ENCODE results near the gene ZNF407.

ZNF407 gene

GRCh38 chr18:74679006-74679678, 81.5 kb downstream of the ZNF407 start:
- no peak for DNase-seq

- no peak for DNase-seq
Observed at GRCh38 chr18:74679679-74680076, 82.0 kb downstream of the ZNF407 start.

- DNase-seq = no peak
Observed at GRCh38 chr18:74682141-74682990, 84.7 kb downstream of the ZNF407 start.

- no peak for DNase-seq
Observed at GRCh38 chr18:74682991-74683297, 85.3 kb downstream of the ZNF407 start.

GRCh38 chr18:74683573-74683972, 85.9 kb downstream of the ZNF407 start:
- DNase-seq = no peak

- no peak for DNase-seq
Observed at GRCh38 chr18:74689251-74689650, 91.6 kb downstream of the ZNF407 start.

- no peak for DNase-seq
Observed at GRCh38 chr18:74692367-74693013, 94.8 kb downstream of the ZNF407 start.

- no peak for DNase-seq
Observed at GRCh38 chr18:74694436-74694835, 96.8 kb downstream of the ZNF407 start.

- DNase-seq = no peak
Observed at GRCh38 chr18:74695170-74695569, 97.5 kb downstream of the ZNF407 start.

- no peak for DNase-seq
Observed at GRCh38 chr18:74698881-74699280, 101.2 kb downstream of the ZNF407 start.

- no peak for DNase-seq
Observed at GRCh38 chr18:74699455-74699854, 101.8 kb downstream of the ZNF407 start.

- DNase-seq = no peak
Observed at GRCh38 chr18:74702950-74703349, 105.3 kb downstream of the ZNF407 start.

- DNase-seq = no peak
Observed at GRCh38 chr18:74708169-74708568, 110.5 kb downstream of the ZNF407 start.

- no peak for DNase-seq
Observed at GRCh38 chr18:74709452-74709851, 111.8 kb downstream of the ZNF407 start.

- no peak for DNase-seq
Observed at GRCh38 chr18:74714120-74714519, 116.5 kb downstream of the ZNF407 start.

GRCh38 chr18:74714791-74715190, 117.1 kb downstream of the ZNF407 start:
- no peak for DNase-seq

GRCh38 chr18:74715306-74715705, 117.6 kb downstream of the ZNF407 start:
- no peak for DNase-seq

GRCh38 chr18:74715865-74716712, 118.4 kb downstream of the ZNF407 start:
- no peak for DNase-seq

- DNase-seq = no peak
Observed at GRCh38 chr18:74718312-74718711, 120.6 kb downstream of the ZNF407 start.

GRCh38 chr18:74722237-74722636, 124.6 kb downstream of the ZNF407 start:
- DNase-seq = no peak

- no peak for DNase-seq
Observed at GRCh38 chr18:74724186-74724585, 126.5 kb downstream of the ZNF407 start.

GRCh38 chr18:74725690-74726089, 128.0 kb downstream of the ZNF407 start:
- no peak for DNase-seq

- no peak for DNase-seq
Observed at GRCh38 chr18:74728586-74728985, 130.9 kb downstream of the ZNF407 start.

Measured in CD4-positive, alpha-beta T cell treated with Interferon alpha-2 for 1 hour (primary cell).